HG02588 (cell line): ENCODE results near the gene FAM20C.

Source experiments
- ATAC-seq: cut with Tn5 transposase; IDR thresholded peaks from one replicate; pipeline ENCODE4 v1.9.1; 2021; ENCODE audit warnings: mild to moderate bottlenecking, moderate library complexity; ENCODE audit not compliant: unreplicated experiment

Gene FAM20C

DNA sequence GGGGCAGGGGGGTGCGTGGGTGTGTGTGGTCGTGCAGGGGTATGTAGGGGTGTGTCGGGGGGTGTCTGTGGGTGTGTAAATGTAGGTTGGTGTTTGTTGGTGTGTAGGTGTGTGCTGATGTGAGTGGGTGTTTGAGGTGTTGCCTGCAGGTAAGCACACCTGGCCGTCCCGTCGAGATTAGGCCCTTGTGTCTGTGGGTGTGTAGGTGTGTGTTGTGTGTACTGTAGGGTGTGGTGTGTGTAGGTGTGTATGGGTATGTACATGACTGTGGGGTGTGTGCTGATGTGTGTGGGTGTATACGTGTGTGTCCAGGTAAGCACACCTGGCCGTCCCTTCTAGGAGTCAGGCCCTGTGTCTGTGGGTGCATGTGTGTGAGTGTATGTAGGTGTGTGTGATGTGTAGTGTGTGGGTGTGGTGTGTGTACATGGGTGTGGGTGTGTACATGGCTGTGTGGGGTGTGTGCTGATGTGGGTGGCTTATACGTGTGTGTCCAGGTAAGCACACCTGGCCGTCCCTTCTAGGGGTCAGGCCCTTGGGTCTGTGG lies 15.8 kb downstream of the FAM20C start:
- ATAC-seq: no peak

DNA sequence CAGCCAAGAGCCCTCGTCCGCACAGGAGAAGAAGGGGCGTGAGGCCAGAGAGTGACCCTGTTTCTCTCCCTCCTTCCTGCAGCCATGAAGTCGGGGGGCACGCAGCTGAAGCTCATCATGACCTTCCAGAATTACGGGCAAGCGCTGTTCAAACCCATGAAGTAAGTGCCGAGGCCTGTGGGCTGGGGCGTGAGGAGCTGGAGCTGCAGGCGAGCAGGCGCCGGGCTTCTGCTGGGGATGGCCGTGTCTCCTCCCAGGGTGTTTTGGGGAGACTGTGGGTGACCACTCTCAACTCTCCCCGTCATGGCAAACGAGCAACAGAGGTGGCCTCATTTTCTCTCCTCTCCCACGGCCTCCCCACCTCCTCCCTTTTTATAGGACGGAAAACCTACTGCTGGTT lies 16.4 kb downstream of the FAM20C start:
- no peak for ATAC-seq

DNA sequence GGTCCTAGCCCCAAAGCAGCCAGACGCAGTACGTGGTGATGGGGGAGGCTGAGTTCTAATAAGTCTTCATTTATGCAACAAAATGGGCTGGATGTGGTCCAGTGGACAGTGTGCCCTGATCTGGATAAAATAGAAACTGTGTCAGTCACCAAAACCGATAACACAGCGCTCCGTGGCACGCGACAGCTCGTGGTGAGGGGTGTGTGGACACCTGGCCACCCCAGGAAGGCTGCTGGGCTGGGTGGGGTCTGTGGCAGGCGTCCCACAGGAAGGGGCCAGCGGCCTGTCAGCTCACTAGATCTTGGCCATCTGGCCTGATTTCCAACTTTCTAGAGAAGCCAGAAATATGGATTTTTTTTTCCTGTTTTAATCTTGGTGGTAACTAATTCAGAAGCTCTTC lies 17.0 kb downstream of the FAM20C start:
- no peak for ATAC-seq

DNA sequence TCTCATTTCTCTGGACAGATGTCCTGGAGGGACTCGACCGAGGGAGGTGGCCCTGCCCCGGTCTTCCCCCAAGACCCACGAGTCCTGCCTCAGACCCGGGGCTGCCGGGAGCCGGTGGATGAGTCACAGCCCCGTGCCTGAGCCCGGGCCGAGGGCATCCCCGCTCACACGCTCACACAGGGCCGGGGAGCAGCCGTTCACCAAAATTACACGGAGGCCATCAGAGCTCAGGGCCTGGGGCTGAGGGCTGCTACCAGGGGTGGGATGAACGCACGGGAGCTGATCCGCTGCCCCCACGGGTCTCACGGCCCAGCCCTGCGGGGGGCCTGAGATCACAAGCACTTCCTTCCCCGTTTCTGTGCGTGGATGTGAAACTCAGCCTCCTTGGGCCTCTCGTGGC lies 17.5 kb downstream of the FAM20C start:
- ATAC-seq: no peak

DNA sequence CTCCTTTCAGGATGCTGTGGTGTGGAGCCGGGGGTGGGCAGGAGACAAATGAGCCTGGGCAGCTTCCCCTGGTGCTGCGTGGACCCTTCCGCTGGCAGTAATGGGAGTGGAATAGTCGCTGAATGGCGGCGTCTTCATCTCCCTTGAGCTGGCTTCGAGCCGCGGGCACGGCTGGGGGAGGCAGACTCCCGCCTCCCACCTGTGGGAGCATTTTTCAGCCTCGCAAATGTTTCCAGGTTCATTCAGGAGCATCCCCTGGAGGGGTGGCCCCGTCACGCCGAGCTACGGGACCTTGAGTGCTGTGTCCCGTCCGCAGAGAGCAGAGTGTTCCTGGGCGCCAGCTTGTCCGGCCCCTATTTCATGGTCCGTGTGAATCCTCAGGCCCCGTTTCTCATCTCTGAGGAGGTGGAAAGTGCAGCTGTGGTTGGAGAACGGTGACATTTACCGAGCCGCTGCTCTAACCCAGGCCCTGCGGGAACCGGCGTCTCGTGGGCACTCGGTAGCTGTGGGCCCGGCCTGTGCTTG lies 18.1 kb downstream of the FAM20C start:
- no peak for ATAC-seq

DNA sequence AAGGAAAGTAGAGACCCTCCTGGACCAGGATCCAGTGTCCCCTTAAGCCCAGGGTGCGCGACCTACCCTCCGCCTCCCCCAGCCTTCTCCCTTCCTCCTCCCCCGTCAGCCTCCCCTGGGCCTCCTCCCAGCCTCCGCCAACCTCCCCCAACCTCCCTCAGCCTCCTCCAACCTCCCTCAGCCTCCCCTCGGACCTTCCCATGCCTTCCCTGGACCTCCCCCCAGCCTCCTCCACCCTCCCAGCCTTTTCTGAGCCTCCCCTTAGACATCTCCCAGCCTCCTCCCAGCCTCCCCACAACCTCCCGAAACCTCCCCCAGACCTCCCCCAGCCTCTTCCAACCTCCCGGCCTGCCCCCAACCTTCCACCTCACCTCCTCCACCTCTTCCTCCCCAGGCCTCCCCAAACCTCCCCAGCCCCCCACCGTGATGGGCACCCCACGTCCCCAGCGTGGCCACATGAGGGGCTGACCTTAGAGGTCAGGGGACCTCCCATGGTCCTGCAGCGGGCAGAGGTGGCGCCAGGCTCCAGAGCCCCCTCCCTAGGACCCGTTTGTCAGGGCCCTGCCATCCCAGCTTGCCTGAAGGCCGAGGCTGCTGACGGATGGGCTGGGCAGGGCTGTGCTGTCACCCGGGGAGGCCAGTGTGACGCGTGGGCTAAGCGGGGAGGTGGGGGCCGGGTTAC lies 18.8 kb downstream of the FAM20C start:
- ATAC-seq: no peak

DNA sequence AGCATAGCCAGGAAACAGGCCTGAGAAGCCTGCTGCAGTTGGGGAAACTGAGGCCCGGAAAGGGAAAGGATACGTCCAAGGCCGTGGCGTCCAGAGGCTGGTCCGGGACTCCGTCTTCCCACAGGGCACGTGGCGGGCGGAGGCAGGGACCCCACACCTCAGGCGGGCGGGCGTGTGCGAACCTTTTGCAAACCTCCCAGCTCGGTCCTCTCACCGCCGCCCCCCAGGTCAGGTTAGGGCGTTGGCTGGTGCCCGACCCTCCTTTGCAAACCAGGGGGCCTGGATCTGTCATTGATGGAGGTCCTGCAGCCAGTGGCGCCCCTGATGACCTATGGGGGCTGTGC lies 19.3 kb downstream of the FAM20C start:
- no peak for ATAC-seq

DNA sequence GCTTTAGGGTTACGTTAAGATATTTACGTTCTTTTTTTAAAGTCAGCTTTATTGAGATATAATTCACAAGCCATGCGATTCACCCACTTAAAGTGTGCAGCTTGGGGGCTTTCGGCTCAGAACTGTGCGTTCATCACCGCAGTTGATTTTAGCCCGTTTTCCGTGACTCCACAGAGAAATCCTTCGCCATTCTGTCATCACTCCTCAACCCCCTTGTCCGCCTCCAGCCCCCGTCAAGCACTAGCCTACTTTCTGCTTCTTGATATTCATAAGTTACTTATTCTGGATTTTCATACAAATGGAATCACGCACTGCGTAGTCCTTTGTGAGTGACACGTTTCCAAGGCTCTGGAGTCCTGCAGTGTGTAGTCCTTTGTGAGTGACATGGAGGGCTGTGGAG lies 20.4 kb downstream of the FAM20C start:
- no peak for ATAC-seq

DNA sequence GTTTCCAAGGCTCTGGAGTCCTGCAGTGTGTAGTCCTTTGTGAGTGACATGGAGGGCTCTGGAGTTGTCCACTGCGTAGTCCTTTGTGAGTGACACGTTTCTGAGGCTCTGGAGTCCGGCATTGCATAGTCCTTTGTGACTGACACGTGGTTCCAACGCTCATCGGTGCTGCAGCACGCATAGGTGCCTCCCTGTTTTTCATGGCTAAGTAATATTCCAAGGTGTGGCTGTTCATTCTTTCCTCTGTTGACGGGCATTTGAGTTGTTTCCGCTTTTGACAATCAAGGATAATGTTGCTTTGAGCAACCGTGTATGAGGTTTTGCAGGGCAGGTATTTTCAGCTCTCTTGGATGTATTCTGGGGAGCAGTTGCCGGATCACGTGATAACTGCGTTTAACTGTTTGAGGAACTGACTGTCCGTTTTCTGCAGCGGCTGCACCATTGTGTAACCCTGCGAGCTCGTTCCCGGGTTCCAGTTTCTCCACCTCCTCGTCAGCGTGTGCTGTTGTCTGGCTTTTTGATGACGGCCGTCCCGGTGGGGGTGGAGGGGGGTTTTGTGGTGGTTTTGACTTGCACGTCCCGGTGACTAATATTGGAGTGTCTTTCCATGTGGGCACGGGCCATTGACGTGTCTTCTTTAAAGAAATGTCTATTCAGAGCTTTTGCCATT lies 21.1 kb downstream of the FAM20C start:
- no peak for ATAC-seq

DNA sequence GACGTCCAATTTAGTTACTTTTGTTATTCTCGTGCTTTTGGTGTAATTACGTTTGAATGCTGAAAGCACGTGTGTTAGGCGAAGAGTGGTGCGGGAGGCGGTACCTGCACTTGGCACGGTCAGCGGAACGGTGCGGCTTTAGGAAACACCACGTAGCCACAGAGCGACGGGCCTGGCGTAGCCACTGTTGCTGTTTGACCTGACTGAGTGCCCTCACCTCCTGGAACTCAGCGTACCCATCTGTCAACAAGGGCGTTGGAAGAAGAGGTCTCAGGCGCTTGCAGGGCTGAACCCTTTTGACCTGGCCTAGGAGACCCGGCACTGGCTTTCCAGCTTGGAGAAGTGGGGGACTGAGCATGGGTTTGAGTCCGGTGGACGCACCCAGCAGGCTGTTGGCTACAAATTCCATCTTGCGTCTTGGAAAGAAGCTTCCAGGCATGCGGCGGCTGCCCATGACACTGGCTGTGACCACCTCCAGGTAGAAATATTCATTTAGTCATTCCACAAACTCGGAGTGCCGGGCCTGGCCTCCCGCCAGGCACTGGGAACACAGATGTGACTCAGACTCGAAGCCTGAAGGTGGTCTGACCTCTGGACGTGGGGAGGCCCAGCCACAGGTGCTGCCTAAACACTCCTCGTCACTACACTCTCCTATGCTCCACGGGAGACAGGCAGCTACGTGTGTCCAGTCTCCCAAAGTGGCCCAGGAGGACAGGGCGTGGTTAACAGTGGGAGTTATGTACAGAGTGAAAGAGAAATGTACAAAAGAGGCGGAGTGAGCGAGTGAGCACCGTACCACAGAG lies 22.2 kb downstream of the FAM20C start:
- no peak for ATAC-seq

DNA sequence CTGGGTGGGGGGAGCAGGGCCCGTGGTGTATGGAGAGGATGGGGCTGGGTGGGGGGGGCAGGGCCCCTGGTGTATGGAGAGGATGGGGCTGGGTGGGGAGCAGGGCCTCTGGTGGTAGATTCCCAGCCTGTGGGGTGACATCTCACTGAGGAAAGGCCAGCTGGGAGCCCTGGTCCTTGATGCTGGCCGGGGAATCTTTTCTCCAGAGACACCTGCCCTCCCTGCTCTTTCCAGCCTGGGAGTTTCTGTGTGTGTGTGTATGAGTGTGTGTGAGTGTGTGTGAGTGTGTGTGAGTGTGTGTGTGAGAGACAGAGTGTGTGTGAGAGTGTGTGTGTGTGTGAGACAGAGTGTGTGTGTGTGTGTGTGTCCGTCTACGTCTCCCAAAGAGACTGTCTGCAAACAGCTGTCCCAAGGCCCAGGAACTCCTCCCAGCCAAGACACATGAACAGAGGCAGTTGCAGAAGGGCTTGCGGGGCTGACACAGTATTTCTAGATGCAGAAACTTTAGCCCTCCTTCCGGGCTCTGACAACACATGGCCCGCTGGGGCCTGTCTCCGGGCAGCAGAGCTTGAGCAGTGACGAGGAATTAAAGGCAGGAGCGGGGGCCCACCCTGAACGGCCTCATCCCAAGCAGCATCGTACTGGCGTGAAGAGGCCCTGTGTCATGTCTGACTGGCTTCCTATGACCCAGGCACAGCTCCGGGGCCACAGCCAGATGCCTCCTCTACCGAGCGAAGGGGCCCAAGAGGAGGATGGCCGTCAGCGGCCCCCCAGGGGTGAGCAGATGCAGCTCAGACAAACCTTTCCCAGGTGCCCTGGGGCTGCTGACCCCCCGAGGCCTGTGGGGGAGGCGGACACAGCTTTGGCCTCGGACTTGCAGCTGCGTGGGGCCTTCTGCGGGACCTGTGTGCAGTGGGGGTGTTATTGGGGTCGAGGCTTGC lies 24.3 kb downstream of the FAM20C start:
- no peak for ATAC-seq

DNA sequence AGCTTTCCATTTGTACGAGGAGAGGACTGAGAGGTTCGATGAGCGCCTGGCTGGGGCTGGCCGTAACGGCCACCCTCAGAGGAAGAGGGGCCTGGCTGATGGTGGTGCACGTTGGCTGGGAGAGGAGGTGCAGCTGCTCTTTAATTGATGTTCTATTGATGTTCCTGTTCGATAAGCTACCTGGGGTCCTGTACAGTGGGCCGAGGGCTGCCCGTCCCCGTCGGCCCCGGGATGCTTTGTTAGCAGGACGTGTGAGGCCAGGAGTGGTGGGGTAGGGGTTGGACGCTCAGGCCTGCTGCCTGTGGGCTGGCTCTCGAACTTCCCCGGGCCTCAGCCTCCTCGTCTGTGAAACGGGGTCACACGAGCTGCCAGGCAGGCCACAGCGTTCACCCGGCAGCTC lies 25.4 kb downstream of the FAM20C start:
- no peak for ATAC-seq

DNA sequence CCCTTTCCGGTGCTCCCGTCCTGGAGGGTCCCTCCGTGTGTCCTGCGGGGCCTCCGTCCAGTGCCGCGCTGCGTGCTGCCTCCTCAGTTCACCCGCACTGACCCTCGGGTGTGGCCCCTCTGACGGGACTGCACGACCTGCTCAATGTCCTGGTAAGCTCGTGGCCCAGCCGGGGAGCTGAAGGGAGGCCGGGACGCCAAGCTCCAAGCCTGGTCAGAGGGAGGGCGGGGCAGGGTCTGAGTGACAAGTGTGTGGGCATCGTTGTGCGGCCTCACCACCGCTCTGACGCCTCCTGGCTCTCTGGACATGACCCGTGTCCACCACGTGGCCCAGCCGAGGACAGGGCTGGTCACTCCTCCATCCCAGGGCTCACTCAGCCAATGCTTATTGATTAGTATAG lies 25.9 kb downstream of the FAM20C start:
- ATAC-seq: no peak

DNA sequence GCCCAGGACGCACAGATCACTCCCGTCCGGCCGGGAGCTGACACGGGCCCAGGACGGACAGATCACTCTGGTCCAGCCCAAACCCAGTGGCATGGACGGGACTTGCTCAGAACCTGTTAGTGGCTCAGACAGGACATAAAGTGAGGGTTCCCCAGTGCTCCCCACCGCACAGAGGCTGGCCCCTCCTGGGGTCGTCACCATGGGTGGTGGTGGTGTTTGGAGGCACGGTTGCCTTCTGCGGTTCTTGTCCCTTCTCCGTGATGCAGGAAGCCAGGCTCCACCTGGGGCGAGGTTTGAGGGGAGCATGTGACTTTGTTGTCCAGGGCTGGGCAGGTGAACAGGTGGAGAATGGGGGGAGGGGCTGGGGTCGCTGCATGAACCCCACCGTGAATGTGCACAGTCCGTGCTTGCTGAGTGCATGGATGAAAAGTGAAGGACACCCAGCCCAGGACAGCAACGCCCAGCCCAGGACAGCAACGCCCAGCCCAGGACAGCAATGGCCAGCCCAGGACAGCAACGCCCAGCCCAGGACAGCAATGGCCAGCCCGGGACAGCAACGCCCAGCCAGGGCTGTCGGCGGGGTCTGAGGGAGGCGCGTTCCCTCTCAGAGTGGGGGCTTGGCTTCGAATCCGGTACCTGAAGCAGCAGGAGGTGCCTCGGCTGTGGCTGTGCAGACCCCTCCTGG lies 26.7 kb downstream of the FAM20C start:
- ATAC-seq: no peak

DNA sequence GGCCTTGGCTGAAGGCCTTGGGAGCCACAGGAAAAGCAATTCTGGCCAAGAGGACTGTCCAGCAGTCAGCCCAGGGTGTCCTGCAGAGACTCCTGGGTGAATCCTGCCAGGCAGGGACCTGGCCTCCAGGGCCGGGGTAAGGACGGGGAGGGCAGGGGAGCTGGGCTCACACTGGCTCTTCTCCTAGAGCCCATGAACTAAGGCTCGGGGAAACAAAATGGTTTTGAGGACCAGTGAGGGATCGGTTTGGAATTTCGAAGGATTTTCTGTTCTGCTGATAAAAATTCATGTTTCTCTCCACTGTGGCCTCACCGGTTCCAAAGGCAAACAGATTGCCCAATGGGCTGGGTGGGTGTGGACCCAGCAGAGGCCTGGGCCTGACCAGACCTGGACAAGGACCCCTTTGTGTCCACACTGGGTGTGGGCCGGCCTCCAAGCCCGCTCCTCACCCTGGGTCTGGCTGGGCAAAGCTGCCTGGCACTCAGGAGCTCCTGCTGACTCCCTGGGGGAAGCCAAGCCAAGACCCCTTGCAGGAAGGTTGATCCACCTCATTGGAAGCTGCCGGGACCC lies 27.3 kb downstream of the FAM20C start:
- ATAC-seq: no peak

DNA sequence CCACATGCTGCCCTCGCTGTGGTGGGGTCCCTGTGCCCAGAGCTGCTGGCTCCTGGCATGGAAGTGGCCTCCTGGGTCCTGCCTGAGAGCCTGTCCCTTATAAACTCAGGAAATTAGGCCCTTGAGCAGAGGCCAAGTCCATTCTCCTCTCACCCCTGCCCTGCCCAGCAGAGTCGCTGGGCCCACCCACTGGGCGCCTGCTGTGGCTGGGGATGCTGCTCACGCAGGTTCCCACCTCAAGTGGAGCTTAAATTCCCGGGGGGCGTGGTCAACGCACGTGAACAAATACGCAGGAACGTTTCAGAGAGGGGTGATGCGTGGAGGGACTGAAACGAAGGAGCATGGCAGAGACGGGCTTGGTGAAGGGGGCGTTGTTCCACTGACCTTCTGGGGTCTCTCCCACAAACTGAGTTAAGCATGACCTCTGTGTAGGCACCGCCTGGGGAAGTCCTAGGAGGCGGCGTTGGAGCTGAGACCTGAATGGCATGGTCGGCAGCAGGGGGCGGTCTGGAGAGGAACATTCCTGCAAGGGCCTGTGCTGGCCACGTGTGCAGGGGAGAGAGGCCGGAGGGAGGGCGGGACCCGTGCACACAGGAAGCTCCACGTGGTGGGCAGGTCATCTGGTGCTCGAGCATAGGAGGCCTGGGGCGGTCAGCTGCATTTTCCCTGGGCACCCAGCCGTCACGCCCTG lies 27.9 kb downstream of the FAM20C start:
- no peak for ATAC-seq

DNA sequence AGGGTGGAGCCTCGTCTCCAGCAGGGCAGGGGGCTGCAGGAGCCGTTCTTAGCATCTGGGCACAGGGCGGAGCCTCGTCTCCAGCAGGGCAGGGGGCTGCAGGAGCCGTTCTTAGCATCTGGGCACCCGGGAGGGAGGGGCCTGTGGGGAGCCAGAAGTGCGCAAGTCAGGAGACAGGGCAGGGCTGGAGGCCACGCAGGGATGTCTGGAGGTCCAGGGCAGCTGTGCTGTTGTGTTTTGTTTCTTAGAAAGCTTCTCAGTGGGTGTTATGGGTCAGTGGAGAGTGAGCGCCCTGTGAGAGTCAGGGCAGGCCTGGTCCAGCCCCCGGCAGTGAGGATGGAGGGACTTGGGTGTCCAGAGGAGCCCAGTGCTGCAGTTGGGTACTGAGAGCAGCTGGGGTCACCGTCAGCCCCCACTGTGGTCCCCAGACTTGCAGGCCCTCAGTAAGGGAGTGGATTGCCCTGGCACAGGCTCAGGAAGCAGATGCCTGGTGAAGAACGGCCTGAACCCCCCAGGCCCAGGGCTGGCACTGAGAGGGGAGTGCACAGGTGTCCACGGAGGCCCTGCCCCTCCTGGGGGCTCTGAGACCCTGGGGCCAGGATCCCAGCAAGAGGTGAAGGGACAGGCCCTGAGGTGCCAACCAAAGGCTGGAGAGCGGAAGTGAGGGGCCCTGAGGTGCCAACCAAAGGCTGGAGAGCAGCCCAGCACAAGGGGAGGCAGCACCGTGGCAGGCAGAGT lies 29.8 kb downstream of the FAM20C start:
- ATAC-seq: no peak

DNA sequence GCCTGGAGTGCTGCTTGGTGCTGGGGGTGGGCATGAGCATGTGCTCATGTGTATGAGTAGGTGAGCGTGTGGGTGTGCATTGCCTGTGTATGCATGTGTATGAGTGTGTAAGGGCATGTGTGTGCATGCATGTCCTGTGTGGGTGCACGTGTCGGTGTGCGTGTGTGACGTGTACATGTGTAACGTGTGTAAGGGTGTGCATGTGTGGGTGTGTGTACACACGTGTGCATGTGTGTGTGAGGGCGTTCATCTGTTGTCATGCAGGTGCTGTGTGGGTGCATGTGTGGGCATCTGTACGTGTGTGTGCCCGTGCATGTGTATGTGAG lies 30.3 kb downstream of the FAM20C start:
- ATAC-seq: no peak
